Measurements from ENCODE around the gene KIAA1217.
"Not testable (repeated sequence)": the region's sequence is repeated elsewhere in the genome, so short reads cannot be mapped to it uniquely, and the experiment has no call there.

KIAA1217 gene

GRCh38 chr10:24333736-24334135, 124.8 kb downstream of the KIAA1217 start:
- DNase-seq (ENCODE audit: low spot score): no peak
- no peak overlapping the region for H3K4me3 ChIP-seq
- no peak for TF ChIP-seq CTCF (IDR thresholded peaks at IDR 0.05)

GRCh38 chr10:24334279-24334939, 125.5 kb downstream of the KIAA1217 start:
- Histone ChIP-seq H3K27ac (peak overlapping the region in 1 of 2 donors; percentile 78), H3K4me3 (no peak overlapping the region)
- DNase-seq (ENCODE audit: low spot score): no peak
- TF ChIP-seq CTCF (IDR thresholded peaks at IDR 0.05): no peak

More at GRCh38 chr10:24333736-24334135, 124.8 kb downstream of the KIAA1217 start:
- H3K27ac ChIP-seq: peak overlapping the region; percentile 22 to 78

GRCh38 chr10:24337723-24338122, 128.8 kb downstream of the KIAA1217 start:
- not testable (repeated sequence) for DNase-seq (ENCODE audit: low spot score); H3K4me3 ChIP-seq
- peak overlapping the region; percentile 24 to 62 for H3K27ac ChIP-seq

- DNase-seq (ENCODE audit: low spot score): no peak
- peak overlapping the region in 1 of 2 donors; percentile 69 for H3K27ac ChIP-seq
- no peak for TF ChIP-seq CTCF (IDR thresholded peaks at IDR 0.05)
Observed at GRCh38 chr10:24339387-24339786, 130.4 kb downstream of the KIAA1217 start.

GRCh38 chr10:24340446-24340845, 131.5 kb downstream of the KIAA1217 start:
- H3K27ac ChIP-seq: peak overlapping the region; percentile 40 to 69
- TF ChIP-seq CTCF (IDR thresholded peaks at IDR 0.05): no peak
- DNase-seq (ENCODE audit: low spot score): no peak
- peak overlapping the region; percentile 28 for H3K4me3 ChIP-seq

More at GRCh38 chr10:24339387-24339786, 130.4 kb downstream of the KIAA1217 start:
- no peak overlapping the region for H3K4me3 ChIP-seq

GRCh38 chr10:24340883-24341282, 131.9 kb downstream of the KIAA1217 start:
- Histone ChIP-seq H3K4me3 (peak overlapping the region; percentile 28), H3K27ac (peak overlapping the region; percentile 40 to 69)
- DNase-seq (ENCODE audit: low spot score): no peak
- no peak for TF ChIP-seq CTCF (IDR thresholded peaks at IDR 0.05)

GRCh38 chr10:24341371-24341770, 132.4 kb downstream of the KIAA1217 start:
- peak overlapping the region; percentile 40 to 69 for H3K27ac ChIP-seq
- no peak for TF ChIP-seq CTCF (IDR thresholded peaks at IDR 0.05)
- DNase-seq (ENCODE audit: low spot score): no peak
- H3K4me3 ChIP-seq: no peak overlapping the region
